Inferior parietal cortex (tissue), 1 donor: ENCODE measurements around the gene SMIM44.
A peak's percentile ranks its signal among the peaks of the same experiment; 100 is the strongest.
"Not testable (repeated sequence)": the region's sequence is repeated elsewhere in the genome, so short reads cannot be mapped to it uniquely, and the experiment has no call there.

Source experiments
- DNase-seq: peaks from one replicate; pipeline ENCODE4 v3.0.0-alpha.2; 2016; ENCODE audit errors: extremely low spot score

Gene SMIM44

DNA sequence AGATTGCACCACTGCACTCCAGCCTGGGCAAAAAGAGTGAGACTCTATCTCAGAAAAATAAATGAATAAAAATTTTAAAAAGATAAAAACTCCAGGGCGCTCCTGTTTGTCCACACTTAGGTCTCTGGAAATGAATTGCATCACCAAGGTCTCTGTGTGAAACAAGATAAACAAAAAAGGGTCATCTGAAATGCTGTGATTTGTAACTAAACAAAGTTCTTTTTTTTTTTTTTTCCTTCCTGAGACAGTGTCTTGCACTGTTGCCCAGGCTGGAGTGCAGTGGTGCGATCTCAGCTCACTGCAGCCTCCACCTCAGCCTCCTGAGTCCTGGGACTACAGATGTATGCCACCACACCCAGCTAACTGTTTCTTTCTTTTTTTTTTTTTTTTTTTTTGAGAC lies 34.4 kb upstream of the SMIM44 start:
- no peak for DNase-seq

DNA sequence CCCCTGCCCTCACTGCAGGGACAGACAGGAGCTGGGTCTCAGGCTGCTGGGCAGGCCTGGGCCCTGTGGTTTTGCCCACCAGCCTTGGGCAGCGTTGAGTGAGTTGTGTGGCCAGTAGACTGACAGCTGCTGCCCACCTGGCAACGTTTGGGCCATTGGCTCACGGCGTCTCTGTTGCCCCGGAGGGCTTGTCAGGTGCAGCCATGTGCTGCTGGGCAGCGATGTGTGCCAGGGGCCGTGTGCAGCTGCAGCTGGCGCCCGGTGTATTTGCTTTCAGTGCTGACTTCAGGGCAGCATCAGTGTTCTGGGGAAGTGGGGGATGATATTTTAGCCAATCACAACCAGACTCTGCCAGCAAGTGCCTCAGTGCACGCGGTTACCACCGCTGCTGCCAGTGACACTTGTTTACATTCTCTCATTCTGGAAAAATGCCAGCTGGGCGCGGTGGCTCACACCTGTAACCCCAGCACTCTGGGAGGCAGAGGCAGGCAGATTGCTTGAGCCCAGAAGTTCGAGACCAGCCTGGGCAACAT lies 33.5 kb upstream of the SMIM44 start:
- DNase-seq = no peak

DNA sequence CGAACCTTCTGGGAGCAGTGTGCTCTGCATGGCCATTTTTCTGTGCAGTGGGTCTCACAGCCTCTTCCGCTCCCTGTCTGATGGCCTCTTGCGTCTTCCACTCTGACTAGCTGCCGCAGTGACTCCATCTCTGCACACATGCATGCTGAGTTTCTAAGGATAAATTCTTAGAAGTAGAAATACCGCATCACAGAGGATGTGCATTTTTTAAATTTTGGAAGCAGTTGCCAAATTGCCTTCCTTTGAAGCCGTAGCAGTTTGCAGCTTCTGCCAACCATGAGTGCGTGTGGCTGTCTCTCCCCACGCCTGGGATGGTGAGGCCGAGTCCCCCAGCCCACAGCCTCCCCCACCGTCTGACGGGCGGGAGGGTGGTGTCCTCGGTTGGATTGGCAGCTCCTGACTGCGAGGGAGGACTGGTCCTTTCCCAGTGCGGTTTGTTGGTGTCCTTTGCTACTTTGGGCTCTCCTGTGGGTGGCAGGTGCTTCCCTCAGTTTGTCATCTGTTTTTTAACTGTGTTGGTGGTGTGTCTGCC lies 32.7 kb upstream of the SMIM44 start:
- DNase-seq = no peak

DNA sequence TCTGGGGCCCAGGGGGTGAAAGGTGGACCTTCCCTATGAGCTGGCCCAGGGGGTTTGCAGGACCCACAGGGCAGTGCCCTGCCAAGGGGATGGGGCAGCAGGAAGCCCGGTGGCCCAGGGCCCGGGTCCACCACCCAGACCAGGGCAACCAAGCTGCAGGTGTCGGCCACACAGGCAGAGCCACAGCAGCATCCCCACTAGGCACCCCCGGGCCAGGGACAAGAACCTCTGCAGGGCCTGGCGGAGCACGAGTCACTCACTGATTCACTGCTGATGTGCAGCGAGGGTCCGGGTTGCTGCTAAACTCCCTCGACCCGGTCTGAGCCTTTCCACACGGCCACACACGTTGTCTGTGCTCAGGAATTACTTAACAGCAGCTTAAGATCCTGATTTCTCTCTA lies 31.7 kb upstream of the SMIM44 start:
- DNase-seq = no peak

DNA sequence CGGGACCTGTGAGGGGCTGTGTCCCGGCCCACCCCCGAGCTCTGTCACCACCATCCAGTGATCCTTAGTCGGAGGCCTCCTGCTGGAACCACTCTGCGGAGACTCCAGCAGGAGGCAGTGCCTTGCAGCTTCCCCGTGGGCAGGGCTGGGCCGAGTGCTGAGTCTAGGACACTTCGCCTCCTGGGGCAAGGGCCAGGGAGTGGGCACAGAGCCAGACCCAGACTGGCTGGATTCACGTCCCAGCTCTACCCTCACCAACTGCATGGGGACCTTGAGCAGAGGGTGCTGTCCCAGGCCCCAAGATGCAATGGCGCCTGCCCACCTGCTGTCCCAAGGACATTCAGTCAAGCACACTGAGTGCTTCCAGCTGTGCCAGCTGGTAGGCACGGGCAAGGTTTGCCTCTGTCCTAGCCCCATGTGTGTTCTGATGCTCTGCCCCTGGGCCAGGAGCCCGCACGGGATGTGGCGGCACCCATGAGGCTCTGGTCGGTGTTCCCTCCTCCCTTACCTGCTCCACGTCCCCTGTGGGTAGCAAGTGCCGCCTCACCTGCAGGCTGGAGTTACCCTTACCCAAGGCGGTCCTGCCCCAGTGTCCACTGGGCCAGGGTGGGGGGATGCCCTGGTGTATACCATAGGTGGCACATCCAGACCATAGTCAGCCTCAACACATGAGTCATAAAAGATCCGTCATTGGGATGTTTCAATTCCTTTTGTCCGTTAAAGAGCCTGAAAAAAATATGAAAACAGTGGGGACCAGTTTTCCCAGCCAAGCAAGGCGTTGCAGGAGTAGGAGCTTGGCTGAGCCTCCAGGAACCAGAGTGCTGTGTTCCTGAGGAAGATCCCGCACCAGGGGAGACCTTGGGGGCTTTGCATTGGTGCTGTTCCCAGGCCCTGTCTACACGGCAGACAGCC lies 30.2 kb upstream of the SMIM44 start:
- DNase-seq = no peak

DNA sequence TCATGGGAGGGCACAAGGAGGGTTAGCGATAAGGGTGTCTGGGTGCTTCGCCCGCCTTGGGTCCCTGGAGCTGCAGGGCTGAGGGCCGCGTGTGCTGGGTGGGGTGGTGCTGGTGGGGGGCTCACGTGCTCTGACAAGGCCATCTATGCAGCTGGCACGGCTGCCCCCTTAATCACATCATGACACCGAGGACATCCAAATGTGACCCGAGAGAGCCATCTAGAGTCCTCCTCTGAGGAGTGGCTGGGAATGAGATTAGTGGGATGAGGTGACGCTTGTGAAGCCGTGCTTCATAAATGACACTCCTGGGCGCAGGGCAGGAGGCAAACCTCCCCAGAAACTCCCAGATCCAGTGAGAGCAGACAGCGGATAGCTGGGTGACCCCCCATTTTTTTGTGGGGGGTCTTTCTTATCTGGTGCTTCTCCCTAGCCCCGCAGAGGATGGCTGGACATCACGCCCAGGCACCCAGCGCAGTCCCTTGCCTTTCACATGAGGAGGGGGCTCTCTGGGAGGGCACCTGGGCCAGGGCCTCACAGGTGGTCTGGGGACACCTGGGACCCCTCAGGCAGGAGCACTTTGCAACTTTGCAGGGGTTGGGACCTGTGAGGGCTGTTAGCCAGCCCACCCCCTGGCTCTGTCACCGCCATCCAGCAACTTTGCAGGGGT lies 29.5 kb upstream of the SMIM44 start:
- DNase-seq = no peak

DNA sequence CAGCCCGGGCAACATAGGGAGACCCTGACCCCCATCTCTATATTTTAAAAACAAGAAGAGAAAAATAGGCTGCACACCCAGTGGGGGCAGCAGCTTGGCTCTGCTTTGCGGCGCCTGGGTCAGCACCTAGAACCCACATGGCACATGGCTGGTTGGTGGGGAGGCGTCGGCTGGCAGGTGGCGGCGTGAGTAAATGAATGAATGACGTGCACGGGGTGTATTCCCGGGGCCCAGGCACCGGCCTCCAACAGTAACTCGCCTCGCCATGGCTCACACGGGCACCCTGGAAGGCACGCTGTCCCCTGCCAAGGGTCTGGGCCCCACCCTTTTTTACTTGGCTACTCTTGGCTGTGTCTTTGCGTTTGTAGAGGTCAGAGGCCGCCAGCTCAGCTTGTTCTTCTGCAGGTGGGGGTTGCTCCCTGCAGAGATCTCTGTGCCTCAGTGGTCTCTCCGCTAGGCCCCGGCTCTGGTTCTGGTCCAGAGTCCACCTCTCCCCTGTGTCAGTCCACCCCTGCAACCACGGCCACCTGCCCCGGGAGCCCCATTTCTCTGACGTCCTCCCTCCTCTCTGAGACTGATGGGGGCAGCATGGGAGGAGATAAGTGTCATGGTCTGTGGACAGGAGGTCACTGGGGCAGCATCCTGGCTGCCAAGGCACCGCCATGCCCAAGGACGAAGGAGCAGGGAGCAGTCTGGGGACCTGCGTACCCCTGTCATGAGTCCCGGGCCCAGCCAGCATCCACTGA lies 28.4 kb upstream of the SMIM44 start:
- DNase-seq = no peak

DNA sequence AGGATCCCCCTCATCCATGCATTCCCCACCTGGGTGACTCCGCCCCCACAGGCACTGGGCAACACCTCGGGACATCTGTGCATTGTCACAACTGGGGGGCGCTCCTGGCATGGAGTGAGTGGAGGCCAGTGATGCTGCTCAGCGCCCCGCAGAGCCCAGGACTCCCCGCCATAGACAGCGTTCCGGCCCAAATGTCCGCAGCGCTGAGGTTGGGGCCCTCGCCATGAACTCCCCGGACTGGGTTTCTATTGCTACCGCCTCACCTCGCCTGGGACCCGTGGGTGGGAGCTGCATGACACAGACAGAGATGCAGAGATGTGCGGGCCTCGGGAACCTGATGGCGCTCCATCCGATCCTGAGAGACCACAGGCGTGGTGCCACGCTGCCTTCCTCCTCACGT lies 27.5 kb upstream of the SMIM44 start:
- no peak for DNase-seq

DNA sequence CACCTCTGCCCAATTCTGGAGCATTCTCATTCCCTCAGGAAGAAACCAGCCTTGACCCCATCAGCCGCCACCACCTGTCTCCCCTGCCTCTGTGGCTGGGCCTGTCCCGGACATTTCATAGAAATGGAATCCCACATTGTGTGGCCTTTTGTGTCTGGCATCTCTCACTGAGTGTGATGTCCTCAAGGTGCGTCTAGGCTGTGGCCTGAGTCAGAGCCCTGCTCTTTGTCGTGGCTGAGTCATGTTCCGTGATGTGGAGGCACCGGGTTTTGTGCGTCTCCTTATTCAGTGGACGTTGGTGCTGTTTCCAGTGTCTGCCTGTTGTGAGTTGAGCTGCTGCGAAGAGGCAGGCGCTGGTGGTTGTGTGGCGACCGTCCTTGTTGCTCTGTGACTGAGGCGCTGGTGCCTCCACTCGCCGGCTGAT lies 26.3 kb upstream of the SMIM44 start:
- DNase-seq = no peak

DNA sequence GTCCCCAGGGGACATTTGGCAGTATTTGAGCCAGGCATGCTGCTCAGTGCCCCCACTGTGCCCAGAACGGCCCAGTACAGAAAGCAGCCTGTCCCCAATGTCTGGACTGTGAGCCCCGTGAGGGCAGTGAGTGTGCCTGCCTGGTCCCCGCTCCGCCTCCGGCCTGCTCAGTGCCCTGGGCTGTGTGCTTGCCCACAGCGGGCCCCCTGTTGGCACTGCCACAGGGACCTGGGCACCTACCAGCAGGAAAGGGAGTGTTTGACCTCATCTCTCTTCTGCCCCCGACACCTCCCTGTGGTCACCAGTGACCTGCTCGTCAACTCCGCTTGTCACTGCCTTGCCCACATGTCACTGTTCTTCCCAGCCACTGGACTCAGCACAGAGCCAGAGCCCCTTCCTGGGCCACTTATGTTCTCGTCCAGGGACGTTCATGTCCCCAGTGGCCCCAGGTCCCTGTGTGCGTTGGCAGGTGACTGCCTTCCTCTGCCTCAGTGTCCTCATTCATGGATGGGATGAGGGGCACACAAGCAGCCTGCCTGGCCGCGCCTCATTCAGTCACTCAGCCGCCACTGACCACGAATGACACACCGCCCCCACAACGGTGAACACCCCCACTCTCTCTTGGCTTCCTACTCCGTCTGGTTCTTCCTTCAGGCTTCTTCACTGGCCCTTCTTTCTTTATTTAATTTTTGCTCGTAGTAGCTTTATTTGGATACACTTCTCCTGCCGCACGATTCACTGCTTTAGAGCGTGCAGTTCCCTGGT lies 25.7 kb upstream of the SMIM44 start:
- DNase-seq = no peak

DNA sequence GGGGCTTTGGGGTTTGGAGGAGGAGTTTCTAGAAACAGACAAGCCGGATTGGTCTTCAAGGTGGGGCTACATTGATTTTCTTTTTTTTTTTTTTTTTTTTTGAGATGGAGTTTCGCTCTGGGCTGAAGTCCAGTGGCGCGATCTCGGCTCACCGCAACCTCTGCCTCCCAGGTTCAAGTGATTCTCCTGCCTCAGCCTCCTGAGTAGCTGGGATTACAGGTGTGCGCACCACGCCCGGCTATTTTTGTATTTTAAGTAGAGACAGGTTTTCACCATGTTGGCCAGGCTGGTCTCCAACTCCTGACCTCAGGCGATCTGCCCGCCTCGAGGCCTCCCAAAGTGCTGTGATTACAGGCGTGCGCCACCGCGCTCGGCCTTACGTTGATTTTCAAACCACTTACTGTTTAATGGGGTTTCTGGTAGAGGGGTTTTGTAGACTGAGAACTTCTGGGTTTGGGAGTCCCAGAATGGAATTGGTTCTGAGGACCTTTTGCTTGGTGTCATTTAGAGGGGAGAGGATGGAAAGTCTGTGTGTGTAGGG lies 24.9 kb upstream of the SMIM44 start:
- not testable (repeated sequence) for DNase-seq

DNA sequence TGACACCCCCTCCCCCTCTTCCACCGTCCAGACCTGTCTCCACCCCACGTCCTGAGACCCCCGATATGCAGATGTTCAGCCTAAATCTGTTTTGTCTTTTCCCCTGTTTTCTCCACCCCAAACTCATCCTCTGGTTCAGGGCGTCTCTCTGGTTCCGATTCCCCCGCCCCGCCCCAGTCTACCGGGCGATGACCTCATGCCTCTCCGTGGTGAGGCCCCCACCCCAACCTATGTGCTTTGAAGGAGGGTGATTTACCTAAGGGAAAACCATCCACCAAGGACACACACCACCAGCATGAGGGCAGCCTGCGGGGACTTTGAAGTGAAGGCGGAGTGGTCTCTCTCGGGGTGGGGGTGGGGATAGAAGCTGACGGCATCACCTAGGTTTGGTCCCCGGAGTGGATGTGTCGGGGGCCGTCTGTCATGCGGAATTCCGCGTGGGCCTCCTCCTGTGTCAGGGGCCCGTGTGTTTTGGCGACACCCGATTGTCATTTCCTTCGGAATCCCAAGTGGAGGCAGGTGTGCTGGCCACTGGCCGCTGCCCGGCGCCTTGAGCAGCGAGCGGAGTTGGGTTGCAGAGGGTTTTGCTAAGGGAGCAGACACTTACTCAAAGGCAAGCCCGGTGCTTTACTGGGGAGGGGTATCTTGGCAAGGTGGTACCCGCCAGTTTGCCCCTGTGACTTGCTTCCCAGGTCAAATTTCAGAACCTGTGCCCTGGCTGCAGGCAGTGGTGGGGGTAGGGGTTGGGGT lies 24.3 kb upstream of the SMIM44 start:
- no peak for DNase-seq

DNA sequence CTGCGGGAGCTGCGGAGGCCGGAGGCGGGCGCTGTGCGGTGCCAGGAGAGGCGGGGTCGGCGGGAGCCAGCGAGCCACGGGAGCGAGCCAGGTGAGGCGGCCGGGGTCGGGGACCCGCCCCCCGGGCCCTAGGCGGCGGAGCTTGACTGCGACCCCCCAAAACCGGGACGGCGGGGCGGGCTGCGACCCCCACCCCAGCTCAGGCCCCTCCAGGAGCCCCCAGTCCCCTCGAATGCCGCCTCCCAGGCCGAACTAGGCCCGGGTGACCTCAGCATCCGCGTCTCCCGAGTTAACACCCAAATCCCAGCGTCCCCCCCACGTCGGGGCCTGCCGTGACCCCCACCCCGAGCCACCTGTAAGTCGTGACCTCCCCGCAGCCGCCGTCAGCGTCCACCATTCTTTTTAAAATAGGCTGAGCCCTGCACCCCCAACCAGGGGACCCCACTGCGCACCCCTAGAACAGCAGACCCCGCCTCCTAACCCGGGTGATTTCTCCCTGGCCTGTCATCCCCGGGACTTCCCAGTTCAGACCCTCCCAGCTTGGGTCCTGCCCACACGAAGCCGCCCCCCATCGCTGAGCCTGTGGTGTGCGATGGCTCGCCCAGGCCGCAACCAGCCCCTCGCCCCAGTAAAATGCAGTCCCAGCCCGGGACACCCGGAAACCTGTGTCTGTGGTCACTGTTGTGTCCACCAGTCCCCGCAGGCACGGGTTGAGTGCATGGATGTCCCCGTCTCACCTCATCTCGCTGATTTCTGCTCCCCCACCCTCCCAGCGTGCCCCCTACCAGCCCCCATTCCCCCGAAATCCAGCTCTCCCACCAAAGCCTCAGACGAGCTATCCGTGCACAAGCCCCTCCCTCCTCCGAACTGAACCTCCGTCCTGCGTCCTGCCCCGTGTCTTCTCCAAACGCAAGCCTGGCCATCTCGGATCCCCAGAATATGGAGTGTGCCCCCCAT lies 23.4 kb upstream of the SMIM44 start:
- DNase-seq = no peak

DNA sequence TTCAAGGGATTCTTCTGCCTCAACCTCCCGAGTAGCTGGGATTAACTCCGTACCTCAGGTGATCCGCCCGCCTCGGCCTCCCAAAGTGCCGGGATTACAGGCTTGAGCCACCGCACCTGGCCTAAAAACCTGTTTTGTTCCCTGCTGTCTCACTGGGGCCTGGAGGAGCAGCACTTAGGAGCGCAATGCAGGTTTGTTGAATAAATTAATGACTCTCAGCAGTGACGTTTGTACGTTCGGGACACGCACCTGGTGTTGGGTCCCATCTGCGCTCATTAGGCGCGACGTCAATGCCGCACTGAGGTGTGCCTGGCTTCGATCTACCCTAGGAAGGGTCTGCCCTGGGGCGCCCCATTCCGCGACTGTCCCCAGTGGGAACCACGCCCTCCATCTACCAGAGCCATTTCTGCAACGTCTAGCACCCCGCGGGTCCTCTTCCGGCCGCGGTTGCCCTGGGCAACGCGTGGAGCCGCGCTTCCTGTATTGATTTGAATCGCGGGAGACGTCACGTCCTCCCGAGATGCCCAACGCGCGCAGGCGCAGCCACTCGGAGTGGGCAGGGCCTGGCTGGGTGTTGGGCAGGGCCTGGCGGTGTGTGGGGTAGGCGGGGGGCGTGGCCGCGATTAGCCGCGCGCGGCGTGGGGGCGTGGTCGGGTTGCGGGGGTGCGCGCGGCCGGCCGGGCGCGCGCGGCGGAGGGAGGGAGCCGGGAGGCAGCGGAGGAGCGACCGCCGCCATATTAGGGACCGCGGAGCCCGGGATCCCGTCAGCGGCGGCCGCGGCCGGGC lies 22.6 kb upstream of the SMIM44 start, which contains the start of gene FZR1:
FZR1 (plus strand) TSS at position 714 of the 786 bp plus-strand sequence. CDS start 16,679 bp downstream, outside the sequence.
- peak; percentile 99 for DNase-seq

DNA sequence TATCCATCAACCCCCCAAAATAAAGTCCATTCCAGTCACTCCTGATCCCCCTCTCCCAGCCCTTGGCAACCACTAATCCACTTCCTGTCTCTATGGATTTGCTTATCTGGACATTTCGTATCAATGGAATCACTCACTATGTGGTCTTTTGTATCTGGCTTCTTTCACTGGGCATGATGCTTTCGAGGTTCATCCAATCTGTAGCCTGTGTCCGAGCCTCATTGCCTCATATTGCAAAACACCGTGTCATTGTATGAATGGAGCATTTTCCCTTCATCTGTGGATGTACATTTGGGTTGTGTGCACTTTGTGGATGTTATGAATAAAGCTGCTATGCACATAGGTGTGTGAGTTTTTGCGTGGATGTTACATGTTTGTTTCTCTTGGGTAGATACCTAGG lies 21.5 kb upstream of the SMIM44 start:
- no peak for DNase-seq

DNA sequence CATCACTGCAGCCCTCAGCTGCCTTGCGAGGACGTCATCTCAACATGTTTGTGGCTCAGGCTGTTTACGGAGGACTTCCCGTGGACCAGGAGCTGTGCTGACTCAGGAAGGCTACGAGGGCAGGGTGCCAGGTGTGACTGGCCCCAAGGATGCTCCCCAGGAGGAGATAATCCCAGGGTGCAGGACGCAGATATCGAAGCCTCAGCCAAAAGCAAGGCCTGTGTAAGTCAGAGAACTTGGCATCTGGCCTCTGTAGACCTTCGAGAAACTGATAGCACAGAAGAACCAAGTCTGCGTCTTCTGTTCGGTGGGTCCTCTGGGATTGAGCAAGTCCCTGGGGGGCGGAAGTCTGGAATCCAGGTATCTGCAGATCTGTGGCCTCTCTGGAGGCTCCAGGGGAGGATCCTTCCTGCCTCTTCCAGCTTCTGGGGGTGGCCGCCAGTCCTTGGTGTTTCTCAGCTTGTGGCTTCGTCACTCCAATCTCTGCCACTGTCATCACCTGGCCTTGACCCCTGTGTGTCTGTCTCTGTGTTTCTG lies 19.9 kb upstream of the SMIM44 start:
- DNase-seq = no peak

DNA sequence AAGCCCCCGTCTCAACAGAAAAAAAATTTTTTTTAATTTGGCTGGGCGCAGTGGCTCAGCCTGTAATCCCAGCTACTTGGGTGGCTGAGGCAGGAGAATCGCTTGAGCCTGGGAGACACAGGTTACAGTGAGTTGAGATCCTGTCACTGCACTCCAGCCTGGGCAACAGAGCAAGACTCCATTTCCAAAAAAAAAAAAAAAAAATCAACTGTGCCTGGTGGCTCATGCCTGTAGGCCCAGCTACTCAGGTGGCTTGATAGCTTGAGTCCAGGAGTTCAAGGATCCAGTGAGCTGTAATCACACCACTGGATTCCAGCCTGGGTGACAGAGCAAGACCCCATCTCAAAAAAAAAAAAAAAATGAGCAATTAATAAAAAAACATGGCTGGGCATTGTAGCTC lies 18.5 kb upstream of the SMIM44 start:
- no peak for DNase-seq
